AG09319 (cell line): ENCODE measurements around the gene GPR17.

Source experiments
- DNase-seq: peaks from one replicate; pipeline ENCODE4 v3.0.0-alpha.2; 2010; ENCODE audit warnings: low read depth; ENCODE audit errors: extremely low read depth
- TF ChIP-seq, protein P1 (sequence below): IDR thresholded peaks from 2 replicates; pipeline ENCODE4 v1.5.1; 2011; ENCODE audit warnings: low read depth, mild to moderate bottlenecking, inconsistent platforms, low read length, moderate library complexity

GPR17 gene

DNA sequence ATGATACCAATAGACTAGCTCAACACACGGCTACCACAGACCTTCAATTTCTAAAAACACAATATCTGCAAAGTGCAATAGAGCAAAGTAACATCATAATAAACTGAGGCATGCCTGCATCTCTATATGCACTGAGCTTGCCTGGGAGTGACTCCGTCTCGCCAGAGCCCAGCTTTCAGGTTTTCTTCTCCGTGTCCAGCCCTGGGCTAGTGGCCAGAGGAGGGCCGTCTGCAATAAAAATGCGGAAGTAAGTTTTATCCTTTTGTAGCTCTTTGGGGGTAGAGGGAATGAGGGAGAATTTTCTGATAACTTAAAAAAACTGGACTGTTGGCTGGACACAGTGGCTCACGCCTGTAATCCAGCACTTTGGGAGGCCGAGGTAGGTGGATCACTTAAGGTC is 41.0 kb upstream of the GPR17 start:
- DNase-seq, result no peak
- TF ChIP-seq, protein P1, sequence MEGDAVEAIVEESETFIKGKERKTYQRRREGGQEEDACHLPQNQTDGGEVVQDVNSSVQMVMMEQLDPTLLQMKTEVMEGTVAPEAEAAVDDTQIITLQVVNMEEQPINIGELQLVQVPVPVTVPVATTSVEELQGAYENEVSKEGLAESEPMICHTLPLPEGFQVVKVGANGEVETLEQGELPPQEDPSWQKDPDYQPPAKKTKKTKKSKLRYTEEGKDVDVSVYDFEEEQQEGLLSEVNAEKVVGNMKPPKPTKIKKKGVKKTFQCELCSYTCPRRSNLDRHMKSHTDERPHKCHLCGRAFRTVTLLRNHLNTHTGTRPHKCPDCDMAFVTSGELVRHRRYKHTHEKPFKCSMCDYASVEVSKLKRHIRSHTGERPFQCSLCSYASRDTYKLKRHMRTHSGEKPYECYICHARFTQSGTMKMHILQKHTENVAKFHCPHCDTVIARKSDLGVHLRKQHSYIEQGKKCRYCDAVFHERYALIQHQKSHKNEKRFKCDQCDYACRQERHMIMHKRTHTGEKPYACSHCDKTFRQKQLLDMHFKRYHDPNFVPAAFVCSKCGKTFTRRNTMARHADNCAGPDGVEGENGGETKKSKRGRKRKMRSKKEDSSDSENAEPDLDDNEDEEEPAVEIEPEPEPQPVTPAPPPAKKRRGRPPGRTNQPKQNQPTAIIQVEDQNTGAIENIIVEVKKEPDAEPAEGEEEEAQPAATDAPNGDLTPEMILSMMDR, result no peak

- DNase-seq, result no peak
- TF ChIP-seq, protein P1, result no peak
These were observed 40.2 kb upstream of the GPR17 start for GRCh38 chr2:127605691-127606263.

GRCh38 chr2:127606625-127607398 is 39.1 kb upstream of the GPR17 start:
- TF ChIP-seq, protein P1, result no peak
- no peak for DNase-seq

- no peak for DNase-seq
These were observed 38.5 kb upstream of the GPR17 start for GRCh38 chr2:127607399-127607908.

GRCh38 chr2:127608061-127609030 is 37.6 kb upstream of the GPR17 start:
- no peak for DNase-seq
- TF ChIP-seq, protein P1, result no peak

More at GRCh38 chr2:127607399-127607908, 38.5 kb upstream of the GPR17 start:
- TF ChIP-seq, protein P1, result no peak

DNA sequence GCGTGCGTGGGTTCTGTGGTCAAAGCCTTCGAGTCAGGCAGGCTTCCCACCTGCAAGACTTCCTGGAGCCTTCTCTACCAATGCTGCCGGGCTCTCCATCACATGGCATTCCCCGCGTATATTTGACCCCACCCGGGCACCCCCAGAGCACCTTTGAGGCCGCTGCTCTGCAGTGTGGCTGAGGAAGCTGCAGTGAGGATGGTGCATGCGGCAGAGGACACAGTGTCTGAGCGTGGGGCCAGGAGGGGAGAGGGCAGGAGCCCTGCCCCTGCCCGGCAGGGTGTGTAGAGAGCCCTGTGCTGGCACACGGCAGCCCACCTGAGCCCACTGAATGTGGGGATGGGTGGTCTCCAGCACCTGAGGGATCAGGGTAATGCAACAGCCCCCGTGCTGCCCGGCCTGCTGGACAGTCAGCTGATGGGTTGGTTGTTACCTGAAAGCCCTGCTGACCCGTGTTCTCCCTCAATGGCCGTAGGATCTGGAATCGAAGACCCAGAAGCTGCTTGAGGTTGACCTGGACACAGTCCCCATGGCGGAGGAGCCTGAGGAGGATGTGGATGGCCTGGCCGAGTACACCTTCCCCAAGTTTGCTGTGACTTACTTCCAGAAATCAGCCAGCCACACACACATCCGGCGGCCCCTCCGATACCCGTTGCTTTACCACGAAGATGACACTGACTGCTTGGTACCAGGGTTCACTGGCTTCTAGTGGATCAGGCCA is 36.8 kb upstream of the GPR17 start:
- DNase-seq, result no peak
- TF ChIP-seq, protein P1, result no peak
